ENCODE measurements around the gene OVCA2.

OVCA2 gene

DNA sequence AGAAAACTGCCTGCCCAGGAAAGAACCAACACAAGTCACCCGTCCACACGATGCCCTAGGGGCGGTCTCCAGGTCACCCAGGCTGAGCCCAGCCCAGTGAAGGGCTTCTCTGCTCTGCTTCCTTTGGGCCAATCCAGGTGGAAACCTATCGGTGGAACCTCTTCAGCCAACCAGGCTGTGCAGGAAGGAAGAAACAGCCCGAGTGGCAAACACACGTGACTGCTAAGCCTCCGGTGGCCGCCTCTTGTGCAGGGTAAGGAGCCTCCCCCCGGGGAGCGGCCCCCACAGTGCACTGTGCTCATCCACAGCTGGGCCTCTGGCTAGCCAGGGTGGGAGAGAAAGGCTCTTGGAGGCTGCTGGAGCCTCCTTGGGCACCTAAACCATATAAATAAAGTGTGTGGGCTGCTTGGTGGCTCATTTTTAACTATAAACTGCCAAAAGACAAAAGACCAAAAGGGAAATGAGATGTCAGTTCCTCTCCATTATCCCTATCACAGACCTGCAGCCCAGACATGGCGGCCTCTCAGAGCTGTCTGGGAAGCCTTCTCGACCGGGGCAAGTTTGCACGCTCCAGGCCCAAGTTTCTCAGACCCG is 19.1 kb upstream of the OVCA2 start:
- Histone ChIP-seq H3K9me2 (ENCODE audit: low read depth, low read length) (no peaks in the 10 kb centered on the region), H3K27ac (ENCODE audit: low read depth, low read length, poor library complexity, severe bottlenecking) (no peak overlapping the region), H4K20me1 (ENCODE audit: insufficient read depth, low read length) (no peaks in the 10 kb centered on the region), H3K9me3 (ENCODE audit: low read length) (no peaks in the 10 kb centered on the region), H3F3A (ENCODE audit: insufficient read depth, low read length) (no peaks in the 10 kb centered on the region), H3K4me2 (ENCODE audit: low read length) (no peak overlapping the region), H3K79me2 (ENCODE audit: insufficient read depth, low read length) (no peaks in the 10 kb centered on the region), H3K4me3 (ENCODE audit: low read depth, low read length, poor library complexity, severe bottlenecking) (no peak overlapping the region), H2AFZ (ENCODE audit: low read length) (no peak overlapping the region), H3K4me1 (ENCODE audit: insufficient read depth, low read length, severe bottlenecking) (no peaks in the 10 kb centered on the region), H3K9ac (ENCODE audit: low read length) (no peak overlapping the region), H3K27me3 (ENCODE audit: insufficient read depth, low read length) (peaks cover 36% of the 10 kb centered on the region), H3K36me3 (ENCODE audit: insufficient read depth, low read length) (no peaks in the 10 kb centered on the region)
- TF ChIP-seq CTCF (IDR thresholded peaks at IDR 0.05; ENCODE audit: low read length): no peak
- no peak for TF ChIP-seq EZH2 (IDR thresholded peaks at IDR 0.05; ENCODE audit: borderline replicate concordance, low read length)

DNA sequence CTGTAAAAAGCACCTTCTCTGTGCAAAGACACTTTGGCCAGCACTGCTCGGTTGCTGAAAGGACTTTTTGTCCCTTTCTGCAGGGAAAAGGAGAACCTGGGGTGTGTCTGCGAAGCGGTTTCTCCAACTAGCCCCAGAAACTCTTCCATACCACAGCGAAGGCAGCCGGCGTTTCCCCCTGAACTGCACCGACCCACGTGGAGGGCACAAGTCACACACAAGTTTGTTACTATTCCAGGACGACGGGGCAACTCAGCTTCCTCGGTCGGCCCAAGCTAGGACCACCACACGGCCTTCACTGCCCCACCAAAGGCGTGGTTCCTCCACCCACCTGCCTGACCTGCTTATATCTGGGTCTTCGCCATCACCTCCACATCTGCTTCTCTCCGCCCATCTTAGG is 18.6 kb upstream of the OVCA2 start:
- H3K4me3 ChIP-seq (ENCODE audit: low read depth, low read length, poor library complexity, severe bottlenecking): no peak overlapping the region
- no peak overlapping the region for H3K27ac ChIP-seq (ENCODE audit: low read depth, low read length, poor library complexity, severe bottlenecking)
- peaks cover 31% of the 10 kb centered on the region for H3K27me3 ChIP-seq (ENCODE audit: insufficient read depth, low read length)
- H3K9ac ChIP-seq (ENCODE audit: low read length): no peak overlapping the region
- no peaks in the 10 kb centered on the region for H3K4me1 ChIP-seq (ENCODE audit: insufficient read depth, low read length, severe bottlenecking)
- TF ChIP-seq EZH2 (IDR thresholded peaks at IDR 0.05; ENCODE audit: borderline replicate concordance, low read length): no peak
- no peak for TF ChIP-seq CTCF (IDR thresholded peaks at IDR 0.05; ENCODE audit: low read length)
- no peaks in the 10 kb centered on the region for H3K79me2 ChIP-seq (ENCODE audit: insufficient read depth, low read length)
- H4K20me1 ChIP-seq (ENCODE audit: insufficient read depth, low read length): no peaks in the 10 kb centered on the region
- no peak overlapping the region for H2AFZ ChIP-seq (ENCODE audit: low read length)
- H3K9me3 ChIP-seq (ENCODE audit: low read length): no peaks in the 10 kb centered on the region
- H3K36me3 ChIP-seq (ENCODE audit: insufficient read depth, low read length): no peaks in the 10 kb centered on the region
- H3K9me2 ChIP-seq (ENCODE audit: low read depth, low read length): no peaks in the 10 kb centered on the region
- H3K4me2 ChIP-seq (ENCODE audit: low read length): no peak overlapping the region
- no peaks in the 10 kb centered on the region for H3F3A ChIP-seq (ENCODE audit: insufficient read depth, low read length)

DNA sequence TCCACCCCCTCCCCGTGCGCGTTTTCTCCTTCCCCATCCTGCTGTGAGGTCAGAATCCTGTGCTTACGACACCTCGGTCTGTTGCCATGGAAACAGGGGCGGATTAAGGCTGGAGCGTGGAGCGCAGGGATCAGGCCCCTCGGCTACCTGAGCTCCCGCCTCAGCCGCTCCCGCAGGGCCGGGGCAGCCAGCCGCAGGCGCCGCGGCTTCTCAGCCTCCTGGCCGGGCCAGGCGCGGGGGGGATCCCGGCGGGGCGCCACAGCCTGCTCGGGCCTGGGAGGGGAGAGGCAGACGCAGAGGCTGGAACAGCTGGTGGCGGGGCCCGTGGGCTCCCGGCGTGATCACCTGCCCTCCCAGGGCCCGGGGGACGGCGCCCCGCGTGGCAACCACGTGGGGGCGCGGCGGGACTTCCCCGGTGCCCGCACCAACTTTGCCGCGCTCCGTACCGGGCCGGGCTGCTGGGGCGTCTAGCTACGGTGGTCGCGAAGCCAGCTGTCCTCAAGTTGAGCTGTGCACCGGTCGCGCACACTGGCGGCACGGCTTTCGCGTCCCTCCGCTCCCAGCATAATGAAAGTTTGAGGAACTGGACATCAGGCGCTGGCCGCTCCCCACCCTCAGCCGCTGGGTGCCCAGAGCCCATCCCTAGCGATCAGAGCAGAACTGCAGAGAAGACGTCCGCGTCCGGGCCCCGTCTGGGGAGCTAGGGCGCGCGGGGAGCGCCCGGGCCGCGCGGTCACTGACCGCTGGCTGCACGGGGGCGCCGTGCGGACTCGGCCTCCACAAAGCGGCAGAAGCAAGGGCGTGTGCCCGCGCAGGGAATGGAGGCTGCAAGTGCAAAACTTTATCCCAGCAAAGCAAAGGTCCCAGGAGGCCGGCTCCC is 17.9 kb upstream of the OVCA2 start:
- peaks cover 24% of the 10 kb centered on the region for H3K27me3 ChIP-seq (ENCODE audit: insufficient read depth, low read length)

More for the DNA sequence above, 17.9 kb upstream of the OVCA2 start:
- H3K9me2 ChIP-seq (ENCODE audit: low read depth, low read length): no peaks in the 10 kb centered on the region
- H3K4me2 ChIP-seq (ENCODE audit: low read length): no peak overlapping the region
- H3K9ac ChIP-seq (ENCODE audit: low read length): no peak overlapping the region
- no peaks in the 10 kb centered on the region for H3K79me2 ChIP-seq (ENCODE audit: insufficient read depth, low read length)
- no peak for TF ChIP-seq EZH2 (IDR thresholded peaks at IDR 0.05; ENCODE audit: borderline replicate concordance, low read length)
- no peak for TF ChIP-seq CTCF (IDR thresholded peaks at IDR 0.05; ENCODE audit: low read length)
- H2AFZ ChIP-seq (ENCODE audit: low read length): no peak overlapping the region
- no peaks in the 10 kb centered on the region for H3K36me3 ChIP-seq (ENCODE audit: insufficient read depth, low read length)
- H3K9me3 ChIP-seq (ENCODE audit: low read length): no peaks in the 10 kb centered on the region
- no peak overlapping the region for H3K4me3 ChIP-seq (ENCODE audit: low read depth, low read length, poor library complexity, severe bottlenecking)
- no peaks in the 10 kb centered on the region for H4K20me1 ChIP-seq (ENCODE audit: insufficient read depth, low read length)
- no peak overlapping the region for H3K27ac ChIP-seq (ENCODE audit: low read depth, low read length, poor library complexity, severe bottlenecking)
- no peaks in the 10 kb centered on the region for H3K4me1 ChIP-seq (ENCODE audit: insufficient read depth, low read length, severe bottlenecking)
- no peaks in the 10 kb centered on the region for H3F3A ChIP-seq (ENCODE audit: insufficient read depth, low read length)

Measured in OCI-LY1 (cell line).